ENCODE data around the gene TLX3.

Gene TLX3

DNA sequence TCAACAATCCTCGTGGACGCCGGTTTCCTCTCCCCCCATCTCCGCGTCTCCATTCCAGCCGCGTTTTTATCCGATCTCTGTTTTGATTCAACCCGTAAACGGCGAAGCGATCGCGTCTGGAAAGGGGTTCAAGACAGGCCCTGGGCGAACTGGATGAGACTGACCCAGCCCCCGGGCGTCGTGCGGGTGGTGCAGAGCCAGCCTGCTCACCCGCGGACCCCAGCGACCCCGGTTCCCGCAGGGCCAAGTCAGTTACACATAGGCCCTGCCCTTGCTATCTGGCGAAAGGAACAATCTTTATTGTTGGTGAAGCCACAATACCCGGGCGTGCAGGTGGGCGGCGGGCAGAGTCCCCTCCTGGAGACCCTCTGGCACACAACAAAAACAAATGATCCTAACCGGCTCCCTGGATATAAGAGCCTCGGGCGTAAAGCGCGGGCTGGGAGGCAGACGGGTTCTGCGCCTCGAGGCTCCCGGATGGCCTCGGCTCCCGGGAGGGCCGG is 1.8 kb downstream of the TLX3 start:
- TF ChIP-seq CTCF (IDR thresholded peaks at IDR 0.05; ENCODE audit: insufficient read depth, missing control alignments): no peak
- DNase-seq (ENCODE audit: insufficient read length, low spot score) (no peak), FAIRE-seq (no peak)

DNA sequence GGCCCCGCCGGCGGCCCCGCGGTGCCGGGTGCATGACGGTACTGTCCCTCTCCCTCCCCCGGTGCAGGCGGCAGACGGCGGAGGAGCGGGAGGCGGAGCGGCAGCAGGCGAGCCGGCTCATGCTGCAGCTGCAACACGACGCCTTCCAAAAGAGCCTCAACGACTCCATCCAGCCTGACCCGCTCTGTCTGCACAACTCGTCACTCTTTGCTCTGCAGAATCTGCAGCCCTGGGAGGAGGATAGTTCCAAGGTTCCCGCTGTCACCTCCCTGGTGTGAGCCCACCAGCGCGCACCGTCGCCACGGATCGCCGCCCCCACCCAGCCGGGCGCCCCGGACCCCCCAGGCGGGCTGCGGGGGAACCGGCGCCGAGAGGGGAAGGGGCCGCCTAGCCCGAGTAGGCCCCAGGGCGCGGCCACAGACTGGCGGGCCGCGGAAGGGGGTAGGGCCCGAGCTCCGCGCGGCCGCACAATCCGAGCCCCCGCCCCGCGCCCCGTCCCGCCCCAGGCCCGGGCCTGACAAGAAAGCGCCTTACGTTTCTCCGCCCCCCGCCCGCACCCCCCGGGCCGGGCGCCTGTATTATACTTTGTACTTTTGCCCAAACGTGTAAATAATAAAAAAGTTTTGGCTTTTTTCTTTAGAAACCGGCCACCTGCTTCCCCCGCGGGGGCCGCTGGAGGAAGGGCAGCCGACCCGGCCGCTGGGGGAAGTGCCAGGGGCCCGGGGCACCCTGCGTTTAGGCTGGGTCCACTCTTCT is 2.5 kb downstream of the TLX3 start:
- DNase-seq (ENCODE audit: insufficient read length, low spot score) (no peak), FAIRE-seq (no peak)
- no peak for TF ChIP-seq CTCF (IDR thresholded peaks at IDR 0.05; ENCODE audit: insufficient read depth, missing control alignments)

GRCh38 chr5:171312129-171312974 is 3.3 kb downstream of the TLX3 start:
- FAIRE-seq (no peak), DNase-seq (ENCODE audit: insufficient read length, low spot score) (no peak)
- TF ChIP-seq CTCF (IDR thresholded peaks at IDR 0.05; ENCODE audit: insufficient read depth, missing control alignments): no peak

GRCh38 chr5:171313481-171314206 is 4.6 kb downstream of the TLX3 start:
- no peak for TF ChIP-seq CTCF (IDR thresholded peaks at IDR 0.05; ENCODE audit: insufficient read depth, missing control alignments)
- DNase-seq (ENCODE audit: insufficient read length, low spot score) (no peak), FAIRE-seq (no peak)

DNA sequence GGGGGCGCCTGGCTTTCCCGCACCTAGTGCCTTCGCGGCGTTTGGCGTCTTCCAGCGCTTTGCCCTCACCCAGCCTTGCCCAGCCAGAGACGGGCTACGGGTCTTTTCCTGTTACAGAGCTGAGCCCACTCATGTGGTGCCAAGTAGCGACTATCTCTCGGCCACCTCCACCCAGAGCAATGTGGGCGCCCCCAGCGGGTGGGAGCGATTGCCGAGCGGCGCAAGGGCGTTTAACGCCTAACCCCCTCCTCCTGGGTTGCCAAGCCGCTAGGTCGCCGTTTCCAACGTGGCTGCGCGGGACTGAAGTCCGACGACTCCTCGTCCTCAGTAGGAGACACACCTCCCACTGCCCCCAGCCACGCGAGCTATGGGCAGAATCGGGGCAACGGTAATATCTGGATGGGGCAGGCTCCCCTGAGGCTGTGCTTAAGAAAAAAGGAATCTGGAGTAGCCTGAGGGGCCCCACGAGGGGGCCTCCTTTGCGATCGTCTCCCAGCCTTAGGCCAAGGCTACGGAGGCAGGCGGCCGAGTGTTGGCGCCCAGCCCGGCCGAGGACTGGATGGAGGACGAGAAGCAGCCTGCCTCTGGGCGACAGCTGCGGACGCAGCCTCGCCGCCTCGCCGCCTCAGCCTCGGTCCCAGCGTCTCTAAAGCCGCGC is 5.8 kb downstream of the TLX3 start:
- TF ChIP-seq CTCF (IDR thresholded peaks at IDR 0.05; ENCODE audit: insufficient read depth, missing control alignments): no peak
- FAIRE-seq (no peak), DNase-seq (ENCODE audit: insufficient read length, low spot score) (no peak)

- DNase-seq (ENCODE audit: insufficient read length, low spot score) (no peak), FAIRE-seq (no peak)
- TF ChIP-seq CTCF (IDR thresholded peaks at IDR 0.05; ENCODE audit: insufficient read depth, missing control alignments): no peak
Observed at GRCh38 chr5:171315386-171315891, 6.4 kb downstream of the TLX3 start.
